ENCODE results near the gene PCSK6. TPM values are rescaled to one million over a fixed set of nuclear protein-coding genes. Genes with fewer than 3 reads are reported as not detected.

Gene PCSK6
- total RNA-seq, 1 experiment from 2014 or later = 69.5 TPM

GRCh38 chr15:101409621-101410020 is 79.9 kb downstream of the PCSK6 start:
- no peak overlapping the region for H3K27ac Mint-ChIP-seq (ENCODE audit: unreplicated experiment)
- H3K36me3 Mint-ChIP-seq (ENCODE audit: insufficient read depth, unreplicated experiment) = peaks cover 30% of the 10 kb centered on the region
- no peaks in the 10 kb centered on the region for H3K4me1 ChIP-seq
- intact Hi-C loops (cut with micrococcal nuclease; ENCODE audit: unreplicated experiment) = no loop called here
- TF ChIP-seq CTCF (IDR thresholded peaks at IDR 0.05; ENCODE audit: insufficient read depth in 1 of 2, low read depth in 1 of 2, low read length in 1 of 2, severe bottlenecking in 1 of 2, unreplicated experiment in 1 of 2) = no peak
- no peak overlapping the region for H3K4me3 ChIP-seq (ENCODE audit: low read depth, low read length)
- H3K36me3 ChIP-seq (ENCODE audit: control insufficient read depth, insufficient read depth, low read length) = no peaks in the 10 kb centered on the region
- CTCF ChIA-PET = no interaction called here
- BruUV-seq (replicated peaks) = no TSS peak
- POLR2A ChIA-PET = no interaction called here
- H3K27me3 ChIP-seq (replicated peaks; ENCODE audit: control insufficient read depth, insufficient read depth, low read length) = no peaks in the 10 kb centered on the region
- H3K4me1 Mint-ChIP-seq (ENCODE audit: low read depth, unreplicated experiment) = no peaks in the 10 kb centered on the region
- H3K4me3 Mint-ChIP-seq (ENCODE audit: unreplicated experiment) = no peak overlapping the region
- H3K9me3 ChIP-seq = no peaks in the 10 kb centered on the region
- no peaks in the 10 kb centered on the region for H3K9me3 Mint-ChIP-seq (ENCODE audit: unreplicated experiment)
- H3K27me3 Mint-ChIP-seq (ENCODE audit: insufficient read depth, unreplicated experiment) = no peaks in the 10 kb centered on the region
- DNase-seq = no peak

DNA sequence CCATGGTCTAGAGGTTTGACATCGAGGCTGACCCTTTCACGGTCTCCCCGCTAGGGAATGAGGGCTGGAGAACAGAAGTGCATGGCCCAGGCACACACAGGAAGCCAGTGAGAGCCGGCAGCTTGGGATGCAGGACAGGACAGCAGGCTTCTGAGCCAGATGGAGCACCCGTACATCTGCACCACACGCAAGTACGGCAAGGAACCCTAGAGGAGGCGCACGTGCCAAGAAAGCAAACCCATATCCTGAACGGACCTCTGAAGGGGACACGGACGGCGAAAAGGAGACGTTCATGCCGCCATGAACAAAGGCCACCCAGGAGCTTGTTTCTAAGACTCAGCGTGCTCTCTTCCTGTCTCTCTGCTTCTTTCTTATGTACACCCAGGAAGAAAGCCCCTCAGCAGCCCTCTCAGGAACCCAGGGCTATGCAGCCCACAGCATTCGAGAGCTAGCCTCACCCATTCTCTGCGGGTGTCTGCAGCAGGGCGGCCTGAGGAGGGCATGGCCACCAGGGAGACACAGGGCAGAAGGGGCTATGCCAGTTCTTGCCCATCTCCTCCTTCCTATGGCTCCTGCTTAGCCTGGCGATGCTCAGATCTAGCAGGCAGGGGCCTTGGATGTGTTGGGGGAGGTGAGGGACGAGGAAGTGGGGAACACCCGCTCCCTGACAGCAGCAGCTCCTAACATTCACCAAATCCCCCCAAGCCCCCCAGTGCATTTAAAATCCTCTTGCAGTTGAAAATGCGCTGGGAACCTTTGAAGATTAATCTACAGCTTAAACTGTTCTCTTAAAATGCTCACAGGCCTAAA is 81.3 kb downstream of the PCSK6 start:
- Mint-ChIP-seq H3K4me1 (ENCODE audit: low read depth, unreplicated experiment) (no peaks in the 10 kb centered on the region), H3K36me3 (ENCODE audit: insufficient read depth, unreplicated experiment) (peaks cover 39% of the 10 kb centered on the region), H3K9me3 (ENCODE audit: unreplicated experiment) (no peaks in the 10 kb centered on the region), H3K27ac (ENCODE audit: unreplicated experiment) (no peak overlapping the region), H3K4me3 (ENCODE audit: unreplicated experiment) (no peak overlapping the region), H3K27me3 (ENCODE audit: insufficient read depth, unreplicated experiment) (no peaks in the 10 kb centered on the region)
- H3K4me1 ChIP-seq = no peaks in the 10 kb centered on the region
- no peaks in the 10 kb centered on the region for H3K27me3 ChIP-seq (replicated peaks; ENCODE audit: control insufficient read depth, insufficient read depth, low read length)
- H3K9me3 ChIP-seq = no peaks in the 10 kb centered on the region
- H3K4me3 ChIP-seq (ENCODE audit: low read depth, low read length) = no peak overlapping the region
- no peak for DNase-seq
- intact Hi-C loops (cut with micrococcal nuclease; ENCODE audit: unreplicated experiment) = no loop called here
- ChIA-PET POLR2A (no interaction called here), CTCF (no interaction called here)
- H3K36me3 ChIP-seq (ENCODE audit: control insufficient read depth, insufficient read depth, low read length) = no peaks in the 10 kb centered on the region
- BruUV-seq (replicated peaks) = no TSS peak
- no peak for TF ChIP-seq CTCF (IDR thresholded peaks at IDR 0.05; ENCODE audit: insufficient read depth in 1 of 2, low read depth in 1 of 2, low read length in 1 of 2, severe bottlenecking in 1 of 2, unreplicated experiment in 1 of 2)

DNA sequence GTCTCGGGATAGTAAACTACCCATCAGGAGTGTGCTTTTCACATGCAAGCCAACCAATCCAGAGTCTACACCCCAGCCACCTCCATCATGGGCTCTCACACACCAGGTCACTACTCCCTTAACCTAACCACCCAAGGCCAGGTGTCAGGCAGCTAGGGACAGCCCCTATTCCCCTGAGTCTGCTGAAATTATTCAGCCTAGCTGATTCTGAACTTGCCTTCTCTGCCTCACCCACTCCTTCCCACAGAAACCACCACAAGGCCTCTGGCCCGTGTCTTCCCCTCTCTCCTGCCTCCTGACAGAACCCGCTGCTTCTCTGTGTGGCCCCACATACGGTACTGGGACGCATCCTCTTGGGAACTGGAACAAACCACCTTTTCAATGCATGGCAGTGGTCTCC is 82.1 kb downstream of the PCSK6 start:
- Mint-ChIP-seq H3K4me3 (ENCODE audit: unreplicated experiment) (no peak overlapping the region), H3K4me1 (ENCODE audit: low read depth, unreplicated experiment) (no peaks in the 10 kb centered on the region), H3K9me3 (ENCODE audit: unreplicated experiment) (no peaks in the 10 kb centered on the region), H3K27ac (ENCODE audit: unreplicated experiment) (no peak overlapping the region), H3K27me3 (ENCODE audit: insufficient read depth, unreplicated experiment) (no peaks in the 10 kb centered on the region), H3K36me3 (ENCODE audit: insufficient read depth, unreplicated experiment) (peaks cover 39% of the 10 kb centered on the region)
- TF ChIP-seq CTCF (IDR thresholded peaks at IDR 0.05; ENCODE audit: insufficient read depth in 1 of 2, low read depth in 1 of 2, low read length in 1 of 2, severe bottlenecking in 1 of 2, unreplicated experiment in 1 of 2) = no peak
- no peaks in the 10 kb centered on the region for H3K36me3 ChIP-seq (ENCODE audit: control insufficient read depth, insufficient read depth, low read length)
- no peak overlapping the region for H3K4me3 ChIP-seq (ENCODE audit: low read depth, low read length)
- CTCF ChIA-PET = no interaction called here
- no TSS peak for BruUV-seq (replicated peaks)
- POLR2A ChIA-PET = no interaction called here
- DNase-seq = no peak
- H3K27me3 ChIP-seq (replicated peaks; ENCODE audit: control insufficient read depth, insufficient read depth, low read length) = no peaks in the 10 kb centered on the region
- intact Hi-C loops (cut with micrococcal nuclease; ENCODE audit: unreplicated experiment) = no loop called here
- H3K4me1 ChIP-seq = no peaks in the 10 kb centered on the region
- no peaks in the 10 kb centered on the region for H3K9me3 ChIP-seq

All from Caco-2 (cell line).